Stimulated activated naive CD8-positive, alpha-beta T cell treated with anti-CD3 and anti-CD28 coated beads, Interleukin-15, Interleukin-2, amounts not matched to agents 100 U/mL and 50 U/mL, for 24 hours (primary cell): ENCODE measurements around the gene BLMH.
"Not testable (repeated sequence)": the region's sequence is repeated elsewhere in the genome, so short reads cannot be mapped to it uniquely, and the experiment has no call there.

Experiments used
- ATAC-seq: fragments of 150-1000 bp; cut with Tn5 transposase; one replicate; pipeline ENCODE4 v1.10.0; 2021
- DNase-seq: peaks from one replicate; pipeline ENCODE4 v3.0.0; 2021

The BLMH gene

GRCh38 chr17:30248786-30249185 is 43.0 kb downstream of the BLMH start:
- DNase-seq (no peak), ATAC-seq (no peak)

- DNase-seq (no peak), ATAC-seq (no peak)
Observed at GRCh38 chr17:30246460-30246859, 45.3 kb downstream of the BLMH start.

DNA sequence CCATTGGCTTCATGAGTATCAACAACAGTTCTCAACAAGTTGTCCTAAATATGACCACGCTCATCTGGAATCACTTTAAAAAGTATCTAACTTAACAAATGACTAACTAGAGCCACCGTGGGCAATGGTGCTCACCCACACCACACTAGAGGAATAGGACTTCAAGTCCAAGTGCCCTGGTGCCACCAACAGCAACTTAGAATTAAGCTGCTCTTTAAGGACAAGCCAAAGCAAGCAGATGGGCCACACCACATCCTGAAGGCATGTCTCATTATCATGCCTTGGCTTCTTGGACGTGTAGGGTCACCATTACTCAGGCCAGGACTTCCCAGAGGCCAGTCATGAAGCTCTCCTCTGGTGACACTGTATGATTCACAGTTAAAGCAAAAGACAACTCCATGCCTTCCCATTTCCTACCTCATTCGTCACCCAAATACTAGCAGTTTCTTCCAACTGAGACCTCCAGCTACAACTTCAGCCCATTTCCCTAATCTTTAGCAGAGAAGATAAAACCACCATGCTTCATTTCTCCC is 46.8 kb downstream of the BLMH start:
- no peak for ATAC-seq
- no peak for DNase-seq

DNA sequence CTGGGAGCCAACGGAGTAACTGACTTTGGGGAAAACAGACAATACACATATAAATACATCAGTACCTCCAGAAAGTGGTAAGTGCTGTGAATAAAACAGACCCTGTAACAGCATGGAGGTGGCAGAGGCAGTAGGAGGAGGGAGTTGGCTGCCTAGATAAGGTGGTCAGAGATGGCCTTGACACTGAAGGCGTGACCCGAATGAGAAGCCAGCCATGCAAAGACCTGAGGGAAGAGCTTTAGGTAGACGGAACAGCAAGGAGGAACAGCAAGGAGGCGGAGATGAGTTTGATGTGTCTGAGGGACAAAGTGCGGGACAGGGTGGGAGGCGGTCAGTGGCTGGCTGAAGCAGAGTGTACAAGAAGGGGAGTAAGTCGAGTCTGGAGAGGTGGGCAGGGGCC is 48.2 kb downstream of the BLMH start:
- no peak for DNase-seq
- no peak for ATAC-seq

- DNase-seq (no peak), ATAC-seq (no peak)
Observed at GRCh38 chr17:30243002-30243401, 48.7 kb downstream of the BLMH start.

DNA sequence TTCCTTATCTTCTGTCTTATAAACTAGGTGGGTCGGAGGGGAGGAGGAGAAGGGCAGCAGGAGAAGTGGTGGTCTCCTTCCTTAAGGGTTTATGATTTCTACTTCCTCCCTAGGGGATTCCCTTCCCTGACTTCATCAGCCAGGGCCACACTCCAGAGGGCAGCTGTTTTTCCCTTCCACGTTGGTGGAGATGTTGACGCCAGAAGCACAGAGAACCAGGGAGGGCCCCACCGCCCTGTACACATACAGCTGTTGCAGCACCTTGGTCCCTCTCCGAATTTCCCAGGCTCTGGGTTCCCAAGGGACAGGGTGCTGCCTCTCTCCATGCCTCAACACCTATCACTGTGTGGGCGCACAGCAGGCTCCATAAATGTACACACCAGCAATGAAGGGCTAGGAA is 50.7 kb downstream of the BLMH start:
- DNase-seq (no peak), ATAC-seq (no peak)

DNA sequence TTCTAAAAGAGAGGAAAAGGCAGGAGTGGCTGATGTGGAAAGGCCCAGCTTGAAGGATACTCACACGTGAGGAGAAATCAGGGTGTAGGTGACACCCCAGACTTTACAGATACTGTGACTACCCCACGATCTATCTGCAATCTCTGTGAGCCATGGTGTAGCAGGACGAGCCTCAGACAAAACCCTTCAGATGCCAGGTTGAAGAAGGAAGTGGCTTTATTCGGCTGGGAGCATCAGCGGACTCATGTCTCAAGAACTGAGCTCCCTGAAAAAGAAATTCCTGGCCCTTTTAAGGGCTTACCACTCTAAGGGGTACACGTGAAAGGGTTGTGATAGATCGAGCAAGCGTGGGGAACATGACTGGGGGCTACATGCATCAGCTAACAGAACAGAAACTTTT is 51.6 kb downstream of the BLMH start:
- DNase-seq (no peak), ATAC-seq (no peak)

DNA sequence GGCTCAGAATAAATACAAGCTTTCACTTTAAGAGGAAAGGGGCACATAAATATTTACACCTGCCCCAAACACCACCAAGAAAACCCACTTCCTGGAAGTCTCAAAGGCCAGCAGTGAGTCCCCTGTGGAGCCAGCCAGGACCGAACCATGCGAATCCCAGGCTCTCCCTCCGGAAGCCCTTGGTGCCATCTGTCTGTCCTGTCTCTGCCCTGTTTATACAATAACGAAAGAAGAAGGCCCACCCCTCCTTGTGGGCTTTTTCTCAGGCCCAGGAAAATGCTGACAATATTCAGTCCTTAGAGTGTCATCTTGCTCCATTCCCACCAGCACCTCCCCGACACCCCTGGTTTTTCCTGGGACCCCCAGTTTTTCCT is 52.7 kb downstream of the BLMH start:
- no peak for ATAC-seq

GRCh38 chr17:30238387-30239088 is 53.2 kb downstream of the BLMH start:
- no peak for ATAC-seq
- no peak for DNase-seq

More for the DNA sequence above, 52.7 kb downstream of the BLMH start:
- no peak for DNase-seq

DNA sequence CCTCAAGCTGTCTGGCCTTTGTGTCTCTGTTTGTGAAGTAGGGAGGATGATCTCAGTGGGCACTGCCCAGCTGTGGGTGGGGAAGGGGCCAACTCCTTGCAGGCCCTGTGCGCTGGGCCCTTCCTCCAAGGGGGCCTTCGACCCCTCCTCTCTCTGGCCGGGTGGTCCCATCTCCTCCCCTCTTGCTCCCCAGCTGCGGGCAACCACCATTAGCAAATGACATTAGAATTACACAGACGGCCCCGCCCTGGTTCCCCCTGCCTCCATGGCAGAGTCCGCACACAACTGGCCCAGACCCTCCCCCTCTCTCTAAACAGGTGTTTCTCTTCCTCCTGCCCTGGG is 53.8 kb downstream of the BLMH start:
- DNase-seq: no peak
- ATAC-seq: no peak

- no peak for ATAC-seq
- DNase-seq: no peak
Observed at GRCh38 chr17:30237296-30238002, 54.3 kb downstream of the BLMH start.

DNA sequence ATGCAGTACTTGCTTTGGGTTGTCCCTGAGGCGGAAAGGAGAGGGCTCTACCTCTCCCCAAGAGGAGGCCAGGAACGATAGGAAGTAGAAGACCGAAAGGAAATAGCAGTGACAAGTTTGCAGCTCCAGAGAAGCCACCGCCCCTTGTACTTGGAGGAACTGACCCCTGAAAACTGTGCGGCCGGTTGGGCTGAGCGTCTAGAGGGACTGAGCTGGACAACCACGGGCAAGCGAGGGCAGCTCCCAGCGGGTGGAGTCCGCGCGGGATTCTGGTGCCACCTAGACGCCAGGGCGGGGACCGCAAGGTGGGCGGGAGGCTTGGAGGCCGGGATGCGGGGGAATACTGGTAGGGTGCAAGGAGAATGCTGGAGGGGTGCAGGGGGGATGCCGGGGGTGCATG is 55.0 kb downstream of the BLMH start:
- no peak for ATAC-seq
- peak; percentile 62 for DNase-seq

GRCh38 chr17:30236297-30236624 is 55.5 kb downstream of the BLMH start:
- no peak for ATAC-seq

DNA sequence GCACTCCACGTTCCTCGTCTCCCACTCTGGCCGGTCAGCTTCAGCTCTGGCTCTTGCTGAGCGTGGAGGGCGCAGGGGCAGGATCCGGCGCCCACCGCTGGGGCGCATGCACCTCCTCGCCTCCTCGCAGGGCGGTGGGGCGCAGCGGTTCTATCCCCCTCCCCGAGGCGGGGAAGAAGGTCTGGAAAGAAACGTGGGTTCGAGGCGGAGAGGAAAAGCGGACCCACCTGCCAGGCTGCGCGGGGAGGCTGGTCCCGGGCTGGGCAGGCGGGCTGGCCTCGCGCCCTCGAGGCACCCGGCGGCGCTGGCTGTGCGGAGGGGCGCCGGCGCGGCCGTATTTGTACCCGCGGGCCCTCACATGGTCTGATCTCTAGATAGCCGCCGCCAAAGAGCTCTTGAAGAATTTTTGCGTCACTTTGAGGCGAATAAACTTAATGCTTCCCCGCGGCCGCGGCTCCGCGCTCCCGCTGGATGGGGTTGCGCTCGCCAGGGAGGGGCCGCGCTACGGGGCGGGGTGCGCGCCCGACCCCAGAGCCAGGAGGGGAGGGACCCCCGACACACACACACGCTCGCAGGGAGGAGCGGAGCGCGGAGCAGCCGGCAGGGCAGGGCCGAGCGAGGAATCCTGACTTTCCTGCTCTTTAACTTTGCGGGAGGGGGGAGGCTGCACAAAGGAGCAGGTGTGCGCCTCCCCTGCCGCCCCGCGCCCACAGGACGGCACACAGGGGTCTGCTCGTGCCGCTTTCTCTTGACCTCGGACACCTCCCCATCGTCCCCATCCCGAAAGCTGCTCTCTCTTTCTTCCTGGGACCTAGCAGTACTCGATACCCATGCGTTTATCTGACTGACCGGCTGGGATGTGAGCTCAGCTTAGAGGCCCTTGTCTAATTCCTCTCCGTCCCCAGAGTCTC is 56.1 kb downstream of the BLMH start, which contains the start of gene SLC6A4:
Gene SLC6A4 (minus strand): TSS at position 312 of the 911 bp plus-strand sequence. CDS start 13,739 bp downstream, outside the sequence.
- peak; percentile 11 for ATAC-seq
- DNase-seq: no peak

More at GRCh38 chr17:30236297-30236624, 55.5 kb downstream of the BLMH start:
- no peak for DNase-seq

- ATAC-seq (no peak), DNase-seq (no peak)
Observed at GRCh38 chr17:30234964-30235363, 56.8 kb downstream of the BLMH start.

GRCh38 chr17:30234296-30234695 is 57.4 kb downstream of the BLMH start:
- DNase-seq (no peak), ATAC-seq (no peak)

DNA sequence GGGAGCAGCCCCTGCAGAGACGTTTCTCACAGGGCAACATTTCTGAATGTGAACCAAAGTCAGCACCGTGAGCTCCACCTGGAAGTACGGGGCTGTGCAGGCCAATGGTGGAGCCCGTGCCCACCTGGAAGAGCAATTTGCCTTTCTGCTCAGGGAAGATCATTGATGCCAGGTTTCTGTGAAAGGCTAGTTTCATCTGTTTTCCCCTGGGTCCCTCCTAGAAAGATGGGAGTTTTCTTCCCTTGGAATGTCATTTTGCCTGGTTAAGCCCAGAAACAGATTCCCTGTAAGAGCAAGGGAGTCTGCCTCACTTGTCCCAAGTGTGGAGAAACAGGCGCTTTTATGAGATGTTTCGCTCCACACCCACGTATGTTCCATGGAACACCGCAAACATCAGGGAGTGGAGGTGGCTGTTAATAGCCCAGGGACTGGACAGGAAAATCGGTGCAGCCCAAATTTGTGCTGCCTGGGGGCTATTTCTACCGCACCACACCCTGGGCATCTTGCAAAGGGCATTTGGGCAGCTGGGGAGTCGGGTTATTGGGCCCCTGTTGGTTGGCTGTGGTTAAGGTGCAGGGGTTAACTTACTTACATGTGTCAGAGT is 58.8 kb downstream of the BLMH start:
- no peak for ATAC-seq

GRCh38 chr17:30232015-30232823 is 59.5 kb downstream of the BLMH start:
- ATAC-seq (no peak), DNase-seq (no peak)

More for the DNA sequence above, 58.8 kb downstream of the BLMH start:
- no peak for DNase-seq

GRCh38 chr17:30230596-30231125 is 61.1 kb downstream of the BLMH start:
- DNase-seq (no peak), ATAC-seq (no peak)

DNA sequence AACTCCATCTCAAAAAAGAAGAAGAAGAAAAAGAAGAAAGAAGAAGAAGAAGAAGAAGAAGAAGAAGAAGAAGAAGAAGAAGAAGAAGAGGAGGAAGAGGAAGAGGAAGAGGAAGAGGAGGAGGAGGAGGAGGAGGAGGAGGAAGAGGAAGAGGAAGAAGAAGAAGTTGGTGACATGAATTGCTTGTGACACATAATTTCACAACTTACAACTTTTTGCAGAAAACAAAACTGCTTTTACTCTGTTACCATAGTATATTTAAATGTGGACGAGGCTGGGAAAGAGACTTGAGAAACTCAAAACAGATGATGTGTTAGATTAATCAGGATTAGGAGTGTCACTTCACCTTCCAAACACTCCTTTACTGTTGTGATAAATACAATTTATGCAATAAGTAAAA is 61.7 kb downstream of the BLMH start:
- not testable (repeated sequence) for DNase-seq, ATAC-seq

DNA sequence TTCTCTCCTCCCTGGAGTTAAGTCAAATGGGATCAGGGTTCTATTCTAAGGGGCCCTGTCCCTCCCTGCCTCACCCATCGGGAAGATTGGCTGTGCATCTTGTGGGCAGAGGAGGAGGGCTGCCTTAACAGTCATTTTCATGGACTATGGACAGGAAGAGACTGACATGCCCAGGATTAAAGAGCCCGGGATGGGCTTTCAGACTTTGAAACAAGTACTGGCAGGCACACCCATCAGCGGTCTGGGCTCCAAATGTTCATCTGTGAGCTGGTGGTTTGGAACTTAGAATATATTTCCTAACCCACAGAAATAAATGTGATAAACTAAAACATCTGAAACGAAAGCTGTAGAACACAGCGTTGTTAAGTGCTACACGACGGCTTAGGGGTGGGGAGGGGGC is 62.7 kb downstream of the BLMH start:
- ATAC-seq: no peak
- no peak for DNase-seq
